ENCODE data around the gene FAM3A. TPM values are rescaled to one million over a fixed set of nuclear protein-coding genes. Genes with fewer than 3 reads are reported as not detected.
"Not testable (repeated sequence)": the region's sequence is repeated elsewhere in the genome, so short reads cannot be mapped to it uniquely, and the experiment has no call there.

The FAM3A gene
- 33.9 TPM for polyA plus RNA-seq (2013, experiment 1 of 2; ENCODE audit: insufficient read length)
- 34.8 TPM for polyA plus RNA-seq (2013, experiment 2 of 2; ENCODE audit: insufficient read length)

GRCh38 chrX:154515966-154516655 is at the start of gene FAM3A:
TSS of gene FAM3A (minus strand) at chrX:154516232. CDS start at chrX:154515772, 460 bp downstream.
- peak; percentile 89 for DNase-seq

DNA sequence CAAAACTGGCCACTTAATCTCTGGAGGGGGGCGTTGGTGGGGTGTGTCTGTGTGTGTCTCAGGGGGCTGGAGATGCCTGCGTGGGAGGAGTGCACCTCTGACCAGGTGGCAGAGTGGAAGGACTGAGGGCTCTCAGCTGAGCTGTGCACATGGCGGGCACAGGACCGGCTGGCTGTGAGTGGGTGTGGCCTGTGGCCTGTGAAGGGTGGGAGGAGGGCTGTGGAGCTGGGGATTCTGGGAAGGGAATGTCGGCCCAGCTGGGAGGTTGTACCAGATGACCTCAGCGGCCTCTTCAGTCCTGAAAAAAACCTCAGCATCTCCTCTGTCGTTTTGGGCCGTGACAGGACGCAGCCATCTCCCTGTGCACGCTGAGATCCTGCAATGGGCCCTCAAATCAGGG is 46.3 kb upstream of the FAM3A start:
- DNase-seq, result not testable (repeated sequence)

- DNase-seq, result not testable (repeated sequence)
These were observed 44.3 kb upstream of the FAM3A start for GRCh38 chrX:154560326-154560725.

DNA sequence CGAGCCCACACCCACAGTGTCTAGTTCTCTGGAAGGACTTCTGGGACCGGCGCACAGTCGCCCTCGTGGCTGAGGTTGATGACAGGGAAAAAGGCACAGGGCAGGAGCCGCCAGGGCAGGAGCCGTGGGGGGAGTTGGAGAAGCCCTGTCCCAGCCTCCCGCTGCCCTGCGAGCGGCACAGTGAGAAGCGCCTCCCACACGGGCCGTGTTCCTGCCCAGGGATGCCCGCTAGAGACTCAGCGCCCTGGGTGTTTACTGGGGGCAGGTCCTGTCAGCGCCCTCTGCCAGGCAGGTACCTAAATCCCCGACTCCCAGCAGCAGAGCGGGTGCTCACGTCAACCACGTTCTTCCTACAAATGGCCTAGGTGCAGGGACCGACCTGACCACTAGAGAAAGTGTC is 42.9 kb upstream of the FAM3A start:
- not testable (repeated sequence) for DNase-seq

GRCh38 chrX:154558060-154558690 is 42.1 kb upstream of the FAM3A start:
- not testable (repeated sequence) for DNase-seq

DNA sequence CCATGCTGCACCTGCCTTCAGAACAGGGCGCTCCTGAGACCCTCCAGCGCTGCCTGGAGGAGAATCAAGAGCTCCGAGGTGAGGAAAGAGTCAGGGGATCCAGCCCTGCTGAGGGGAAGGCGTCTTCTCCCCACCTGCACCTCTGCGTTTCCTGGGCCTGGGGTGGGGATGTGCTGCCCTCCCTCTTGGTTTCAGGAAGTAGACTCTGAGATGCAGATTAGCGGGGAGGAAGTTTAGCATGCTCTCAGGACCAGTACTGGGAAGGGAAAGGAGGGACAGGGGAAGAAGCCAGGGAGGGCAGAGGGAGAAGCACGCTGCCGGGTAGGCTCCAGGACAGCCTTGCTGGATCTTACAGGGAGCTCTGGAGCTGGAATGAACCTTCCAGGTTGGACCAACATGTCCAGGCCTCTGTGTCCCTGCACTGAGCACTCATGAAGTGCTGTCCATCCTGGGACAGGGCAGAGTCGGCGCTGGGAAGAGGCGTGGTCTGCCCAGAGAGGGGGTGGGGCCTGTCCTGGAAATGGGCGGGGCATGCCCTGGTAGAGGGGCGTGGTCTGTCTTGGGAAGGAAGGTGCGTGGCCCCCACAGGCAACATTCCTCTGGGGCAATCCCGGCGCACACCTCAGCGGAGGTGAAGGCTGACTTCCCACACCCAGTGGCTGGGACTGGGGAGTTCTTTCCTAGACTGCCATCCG is 36.2 kb upstream of the FAM3A start:
- not testable (repeated sequence) for DNase-seq

- DNase-seq, result no peak
These were observed 33.7 kb upstream of the FAM3A start for GRCh38 chrX:154549766-154550165.

- DNase-seq, result no peak
These were observed 31.9 kb upstream of the FAM3A start for GRCh38 chrX:154548028-154548316.

- peak; percentile 90 for DNase-seq
These were observed 31.4 kb upstream of the FAM3A start, which contains the start of gene IKBKG for GRCh38 chrX:154547245-154548027. TSS of gene IKBKG (plus strand) at chrX:154547620. CDS start at chrX:154552003, 4,383 bp downstream.

GRCh38 chrX:154546354-154547244 is 30.6 kb upstream of the FAM3A start, which contains the start of gene G6PD:
TSS of gene G6PD (minus strand) at chrX:154546846. CDS start at chrX:154546155, 691 bp downstream.
- DNase-seq, result peak; percentile 65

- no peak for DNase-seq
These were observed 29.7 kb upstream of the FAM3A start for GRCh38 chrX:154545673-154546274.

DNA sequence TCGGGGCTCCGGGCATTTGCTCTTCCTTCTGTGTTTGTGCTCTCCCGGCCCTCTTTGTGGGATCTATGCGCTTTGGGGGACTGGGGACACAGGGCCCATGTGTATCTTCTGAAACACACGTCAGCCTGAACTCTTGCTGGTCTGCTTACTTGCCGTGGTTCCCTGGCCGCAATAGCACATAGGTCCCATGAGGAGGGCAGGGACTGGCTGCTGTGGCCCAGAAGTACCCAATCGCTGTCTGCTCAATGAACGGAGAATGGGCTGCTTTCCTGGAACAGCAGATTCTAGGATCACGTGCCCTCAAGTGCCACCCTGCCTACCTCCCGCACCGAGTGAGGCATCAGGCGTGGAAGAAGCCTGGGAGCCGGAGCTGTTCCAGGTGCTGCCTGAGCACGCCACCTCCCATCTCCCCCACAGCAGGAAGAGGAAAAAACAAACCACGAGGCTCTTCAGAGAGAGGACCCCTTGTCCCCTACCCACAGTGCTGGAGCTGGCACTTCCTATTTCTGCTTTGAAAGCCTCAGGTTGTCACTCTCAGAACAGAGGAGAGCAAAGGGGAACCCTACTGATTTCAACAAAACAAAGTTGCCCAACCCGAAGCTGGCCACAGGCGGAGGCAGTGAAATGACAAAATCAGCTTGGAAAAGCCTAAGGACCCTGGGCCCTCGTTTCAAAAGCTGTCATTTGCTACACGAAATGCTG is 26.8 kb upstream of the FAM3A start:
- DNase-seq, result no peak

DNA sequence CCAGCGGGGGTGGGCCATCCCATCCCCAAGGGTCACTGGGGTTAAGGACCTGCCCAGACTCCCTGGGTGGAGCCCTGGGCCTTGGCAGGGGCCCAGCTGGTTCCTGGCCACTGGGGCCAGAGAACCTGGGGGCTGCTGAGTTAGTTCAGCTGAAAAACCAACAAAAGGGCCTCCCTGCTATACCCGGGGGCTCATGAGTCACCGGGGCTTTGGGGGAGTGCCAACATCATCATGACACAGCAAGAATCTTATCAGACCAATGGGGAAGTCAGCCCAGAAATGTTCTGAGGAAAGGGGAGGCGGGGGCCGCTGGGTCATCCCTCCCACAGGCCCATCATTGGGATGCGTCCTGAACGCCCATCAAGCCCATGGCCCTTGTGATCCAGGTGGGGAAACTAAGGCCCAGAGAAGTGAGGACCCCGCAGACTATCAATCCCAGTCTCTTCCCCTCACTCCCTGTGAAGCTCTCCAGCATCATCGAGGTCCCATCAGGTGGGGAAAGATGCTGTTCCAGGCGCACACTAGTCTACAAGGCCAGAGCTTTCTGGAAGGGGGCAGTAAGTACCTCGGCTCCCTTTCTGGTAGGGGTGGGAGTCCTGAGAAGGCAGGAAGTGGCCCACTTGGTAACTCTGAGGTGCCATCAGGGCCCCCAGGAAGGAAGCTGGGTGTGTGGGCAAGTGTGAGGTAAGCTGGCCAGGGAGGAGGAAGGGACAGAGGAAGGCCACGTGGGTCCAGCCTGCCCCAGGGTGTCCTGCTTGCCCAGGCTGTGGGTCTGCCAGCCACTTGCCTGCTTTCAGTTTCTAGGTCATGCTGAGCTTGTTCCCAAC is 26.1 kb upstream of the FAM3A start:
- peak; percentile 92 for DNase-seq

DNA sequence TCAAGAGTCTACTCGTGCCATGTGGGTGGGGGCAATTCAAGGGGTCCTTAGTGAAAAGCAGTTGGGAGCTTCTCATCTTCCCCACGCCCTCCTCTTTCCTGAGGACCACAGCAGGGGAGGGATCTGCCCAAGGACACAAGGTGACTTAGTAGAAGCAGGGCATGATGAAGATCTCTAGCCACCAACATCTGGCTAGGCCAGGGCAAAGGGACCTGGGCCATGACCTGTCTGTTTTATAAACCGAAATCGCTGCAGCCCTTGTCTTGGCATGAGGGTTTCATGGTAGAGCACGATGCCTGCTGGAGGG is 25.5 kb upstream of the FAM3A start:
- no peak for DNase-seq

GRCh38 chrX:154540897-154541535 is 25.0 kb upstream of the FAM3A start:
- DNase-seq, result no peak

- not testable (repeated sequence) for DNase-seq
These were observed 24.3 kb upstream of the FAM3A start for GRCh38 chrX:154540365-154540764.

- DNase-seq, result no peak
These were observed 23.0 kb upstream of the FAM3A start for GRCh38 chrX:154539077-154539476.

GRCh38 chrX:154535892-154536291 is 19.9 kb upstream of the FAM3A start:
- no peak for DNase-seq

All from fibroblast of skin of abdomen (primary cell).